ENCODE data around the gene TCF7L1. TPM values are rescaled to one million over a fixed set of nuclear protein-coding genes. Genes with fewer than 3 reads are reported as not detected.

TCF7L1 gene
- total and polyA plus RNA-seq, 2 donors (not counting 3 experiments of a cell fraction or from before 2014, with no cell fraction given): 9.6 to 17.4 TPM

GRCh38 chr2:85259101-85259590, 126.0 kb downstream of the TCF7L1 start:
- TF ChIP-seq POLR2AphosphoS5 (IDR thresholded peaks at IDR 0.05; ENCODE audit: insufficient read depth, low read depth, low read length) (no peak), JUN (IDR thresholded peaks at IDR 0.05; ENCODE audit: borderline replicate concordance, insufficient read depth, insufficient read length, low read depth) (no peak), EZH2 (IDR thresholded peaks at IDR 0.05; ENCODE audit: borderline replicate concordance, low read depth, low read length, severe bottlenecking) (no peak), MAX (IDR thresholded peaks at IDR 0.05; ENCODE audit: insufficient read depth, insufficient read length) (no peak), MYC (IDR thresholded peaks at IDR 0.05; ENCODE audit: low read depth, low read length) (no peak), GATA2 (IDR thresholded peaks at IDR 0.05; ENCODE audit: insufficient read depth, insufficient read length, low read depth, low read length) (no peak), CTCF (IDR thresholded peaks at IDR 0.05; ENCODE audit: extremely low read depth in 1 of 2, insufficient read depth in 1 of 2, low read depth in 1 of 2, low read length in 2 of 2) (no peak), POLR2A (IDR thresholded peaks at IDR 0.05; ENCODE audit: low read depth, low read length) (no peak), FOS (IDR thresholded peaks at IDR 0.05; ENCODE audit: borderline replicate concordance, insufficient read depth, low read length) (no peak)
- POLR2A ChIA-PET: interaction anchor here (0.6 kb wide), 1 partner anchor 117 kb away, joined by 4 read pairs; no protein-coding TSS in a partner anchor
- dilution Hi-C loops (cut with MboI; ENCODE audit: extremely low pct_ligation_motif_present, low sequenced_read_pairs): no loop called here
- Histone ChIP-seq H3K4me1 (ENCODE audit: control insufficient read depth, extremely low read depth, insufficient read depth, low read length) (peaks cover 36% of the 10 kb centered on the region), H3K27me3 (ENCODE audit: control insufficient read depth in 2 of 2, insufficient read depth in 2 of 2, low read length in 2 of 2) (no peaks in the 10 kb centered on the region), H3K36me3 (ENCODE audit: control insufficient read depth in 2 of 2, extremely low read depth in 1 of 2, insufficient read depth in 2 of 2, low read length in 2 of 2) (no peaks in the 10 kb centered on the region), H3K9me1 (replicated peaks; ENCODE audit: control insufficient read depth, extremely low read depth, insufficient read depth, low read length) (no peaks in the 10 kb centered on the region), H3K27ac (ENCODE audit: insufficient read depth, low read depth, low read length) (no peak overlapping the region), H2AFZ (ENCODE audit: low read depth, low read length) (no peak overlapping the region), H3K79me2 (ENCODE audit: control insufficient read depth, insufficient read depth, low read length) (no peaks in the 10 kb centered on the region), H3K4me3 (replicated peaks in 1 of 3; ENCODE audit: insufficient read depth in 1 of 3, low read depth in 1 of 3, low read length in 3 of 3) (no peak overlapping the region), H3K9ac (replicated peaks; ENCODE audit: extremely low read depth, insufficient read depth, low read length) (no peak overlapping the region), H3K4me2 (ENCODE audit: insufficient read depth, low read length) (no peak overlapping the region), H4K20me1 (replicated peaks; ENCODE audit: control insufficient read depth, extremely low read depth, insufficient read depth, low read length) (no peaks in the 10 kb centered on the region), H3K9me3 (replicated peaks; ENCODE audit: control insufficient read depth, insufficient read depth, low read length) (no peaks in the 10 kb centered on the region)
- DNase-seq (ENCODE audit: low read depth, low spot score): no peak
- CTCF ChIA-PET: interaction anchor here (1.0 to 2.1 kb wide), 2 partner anchors 26 kb away, joined by 3 to 6 read pairs; no protein-coding TSS in a partner anchor
- peak; percentile 24 for FAIRE-seq
- no TSS peak for BruUV-seq (replicated peaks)
- intact Hi-C loops (cut with micrococcal nuclease): no loop called here

All from endothelial cell of umbilical vein (primary cell).